Colonic mucosa (tissue), 4 donors: ENCODE data around the gene CAPZB. TPM values are rescaled to one million over a fixed set of nuclear protein-coding genes. Genes with fewer than 3 reads are reported as not detected.
A peak's percentile ranks its signal among the peaks of the same experiment; 100 is the strongest.

Source experiments
- DNase-seq: peaks from one replicate; pipeline ENCODE4 v3.0.0-alpha.2; 2020
- H3K27ac ChIP-seq: fragments of 200-600 bp; one replicate; pipeline ENCODE4 v1.8.0; 2021
- H3K27me3 ChIP-seq: fragments of 200-600 bp; one replicate; pipeline ENCODE4 v1.8.0; 2021
- H3K36me3 ChIP-seq: fragments of 200-600 bp; one replicate; pipeline ENCODE4 v1.8.0; 2021
- H3K4me1 ChIP-seq: fragments of 200-600 bp; one replicate; pipeline ENCODE4 v1.8.0; 2021; ENCODE audit warnings: mild to moderate bottlenecking
- H3K4me3 ChIP-seq: fragments of 200-600 bp; one replicate; pipeline ENCODE4 v1.8.0; 2021
- H3K9ac ChIP-seq, 2 donors: one replicate each; pipeline ENCODE4 v1.7.0; 2013; ENCODE audit warnings: control low read depth in 2 of 2, low read depth in 2 of 2, low read length in 2 of 2
- H3K9me3 ChIP-seq: fragments of 200-600 bp; one replicate; pipeline ENCODE4 v1.8.0; 2021
- intact Hi-C: fragments of 100-400 bp; cut with DNase I; formaldehyde crosslinking; loops from one replicate; pipeline ENCODE4 v1.14.1; 2022
- total RNA-seq, 2 donors: library from RNA; stranded (reverse); fragmentation: NEBNext Ultra II Directional in 1 of 2; extraction: Animal tissue kit (Norgen Biotek cat#: 25700) in 1 of 2; gene quantifications; one replicate each; pipeline ENCODE4 v1.2.1, GENCODE V29; 2021
- TF ChIP-seq, protein P1 (sequence below): fragments of 200-600 bp; IDR thresholded peaks from one replicate; pipeline ENCODE4 v1.8.0; 2022; ENCODE audit warnings: antibody characterized with exemption, mild to moderate bottlenecking
- donor health status: healthy.
- donor health status: DM: no; HTN: no; CAD: no.
- donor health status: DM: no; HTN: no; CAD: no.

CAPZB gene
- total RNA-seq, 2 donors from 2014 or later: 397 to 407 TPM

DNA sequence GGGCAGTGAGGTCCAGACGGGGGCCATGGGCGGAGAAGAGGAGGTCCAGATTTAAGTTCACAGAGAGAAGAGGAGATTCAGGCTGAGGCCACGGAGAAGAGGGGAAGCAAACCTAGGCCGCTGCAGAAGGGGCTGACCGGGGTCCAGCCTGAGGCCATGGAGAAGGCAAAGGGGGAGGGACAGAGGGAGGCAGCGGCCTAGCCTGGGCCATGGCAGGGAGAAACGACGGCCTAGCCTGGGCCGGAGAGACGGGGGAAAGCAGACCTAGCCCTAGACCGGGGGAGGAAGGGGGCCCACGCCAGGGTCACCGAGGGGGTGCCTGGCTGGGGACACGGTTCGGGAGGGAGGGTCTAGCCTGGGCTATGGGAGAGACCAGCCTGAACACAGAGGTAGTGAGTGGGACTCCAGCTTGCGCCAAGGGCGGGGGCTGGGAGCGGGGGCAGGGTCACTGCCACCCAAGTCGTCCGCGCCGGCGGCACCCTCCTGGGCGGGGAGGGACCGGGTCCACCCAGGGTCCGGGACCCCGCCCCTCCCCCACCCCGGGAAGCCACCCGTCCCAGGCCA, 459 bp downstream of the CAPZB start:
- Histone ChIP-seq H3K4me1 (peaks cover 12% of the 10 kb centered on the region), H3K9me3 (no peaks in the 10 kb centered on the region), H3K36me3 (no peaks in the 10 kb centered on the region), H3K4me3 (peak overlapping the region; percentile 93), H3K9ac (peak overlapping the region; percentile 99), H3K27ac (peak overlapping the region; percentile 98), H3K27me3 (no peaks in the 10 kb centered on the region)
- DNase-seq: no peak
- intact Hi-C loops: loop anchor here (5.0 kb wide), 2 partner anchors 93 to 167 kb away; no protein-coding TSS in a partner anchor
- TF ChIP-seq, protein P1, sequence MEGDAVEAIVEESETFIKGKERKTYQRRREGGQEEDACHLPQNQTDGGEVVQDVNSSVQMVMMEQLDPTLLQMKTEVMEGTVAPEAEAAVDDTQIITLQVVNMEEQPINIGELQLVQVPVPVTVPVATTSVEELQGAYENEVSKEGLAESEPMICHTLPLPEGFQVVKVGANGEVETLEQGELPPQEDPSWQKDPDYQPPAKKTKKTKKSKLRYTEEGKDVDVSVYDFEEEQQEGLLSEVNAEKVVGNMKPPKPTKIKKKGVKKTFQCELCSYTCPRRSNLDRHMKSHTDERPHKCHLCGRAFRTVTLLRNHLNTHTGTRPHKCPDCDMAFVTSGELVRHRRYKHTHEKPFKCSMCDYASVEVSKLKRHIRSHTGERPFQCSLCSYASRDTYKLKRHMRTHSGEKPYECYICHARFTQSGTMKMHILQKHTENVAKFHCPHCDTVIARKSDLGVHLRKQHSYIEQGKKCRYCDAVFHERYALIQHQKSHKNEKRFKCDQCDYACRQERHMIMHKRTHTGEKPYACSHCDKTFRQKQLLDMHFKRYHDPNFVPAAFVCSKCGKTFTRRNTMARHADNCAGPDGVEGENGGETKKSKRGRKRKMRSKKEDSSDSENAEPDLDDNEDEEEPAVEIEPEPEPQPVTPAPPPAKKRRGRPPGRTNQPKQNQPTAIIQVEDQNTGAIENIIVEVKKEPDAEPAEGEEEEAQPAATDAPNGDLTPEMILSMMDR: no peak

DNA sequence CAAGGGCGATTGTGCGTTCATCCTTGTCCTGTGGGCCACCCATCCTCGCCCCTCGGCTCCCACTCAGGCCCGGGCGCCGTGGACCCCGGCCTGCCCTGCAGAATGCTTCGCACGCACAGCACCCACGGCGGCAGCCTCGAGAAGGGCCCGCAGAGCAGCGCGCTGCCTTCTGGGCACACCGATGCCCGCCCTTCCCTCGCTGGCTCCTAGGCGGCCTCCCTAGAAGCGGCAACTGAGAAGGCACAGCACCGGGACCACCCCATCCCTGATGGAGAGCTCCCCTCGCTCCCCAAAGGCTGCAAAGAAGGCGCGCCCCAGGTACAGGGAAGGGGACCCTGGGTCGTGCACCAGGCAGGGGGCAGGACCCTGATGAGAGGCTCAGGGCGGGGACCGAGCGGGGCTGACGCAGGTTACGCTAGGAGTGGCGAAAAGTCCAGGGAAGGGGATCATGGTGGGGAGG, 971 bp downstream of the CAPZB start:
- Histone ChIP-seq H3K9me3 (no peaks in the 10 kb centered on the region), H3K9ac (peak overlapping the region; percentile 99), H3K36me3 (no peaks in the 10 kb centered on the region), H3K4me3 (peak overlapping the region; percentile 93), H3K27ac (peak overlapping the region; percentile 98), H3K27me3 (no peaks in the 10 kb centered on the region), H3K4me1 (peaks cover 12% of the 10 kb centered on the region)
- TF ChIP-seq, protein P1: no peak
- intact Hi-C loops: loop anchor here (5.0 kb wide), 2 partner anchors 92 to 168 kb away; no protein-coding TSS in a partner anchor
- DNase-seq: no peak

DNA sequence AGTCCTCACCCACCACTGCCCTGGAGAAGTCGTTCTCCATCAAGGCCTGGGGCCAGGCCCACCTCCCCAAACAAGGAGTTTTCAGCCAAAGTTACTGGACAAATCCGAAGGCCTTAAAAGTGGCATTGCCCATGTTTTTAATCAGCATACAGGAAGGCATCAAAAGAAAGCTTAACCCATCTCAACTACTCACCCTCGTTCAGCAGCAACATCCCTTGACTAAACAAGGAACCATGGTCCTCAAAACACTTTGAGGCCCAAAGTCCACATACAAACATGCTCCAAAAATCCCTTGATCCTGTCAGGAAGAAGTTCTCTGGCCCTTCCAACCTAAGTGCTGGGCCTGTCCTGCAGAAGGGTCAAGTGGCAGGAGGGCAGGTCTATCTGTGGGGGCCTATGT, 1.6 kb downstream of the CAPZB start:
- TF ChIP-seq, protein P1: no peak
- intact Hi-C loops: loop anchor here (5.0 kb wide), 2 partner anchors 91 to 169 kb away; no protein-coding TSS in a partner anchor
- Histone ChIP-seq H3K4me3 (peak overlapping the region; percentile 93), H3K9me3 (no peaks in the 10 kb centered on the region), H3K27ac (peak overlapping the region; percentile 98), H3K9ac (peak overlapping the region; percentile 99), H3K4me1 (peaks cover 12% of the 10 kb centered on the region), H3K27me3 (no peaks in the 10 kb centered on the region), H3K36me3 (no peaks in the 10 kb centered on the region)
- no peak for DNase-seq

DNA sequence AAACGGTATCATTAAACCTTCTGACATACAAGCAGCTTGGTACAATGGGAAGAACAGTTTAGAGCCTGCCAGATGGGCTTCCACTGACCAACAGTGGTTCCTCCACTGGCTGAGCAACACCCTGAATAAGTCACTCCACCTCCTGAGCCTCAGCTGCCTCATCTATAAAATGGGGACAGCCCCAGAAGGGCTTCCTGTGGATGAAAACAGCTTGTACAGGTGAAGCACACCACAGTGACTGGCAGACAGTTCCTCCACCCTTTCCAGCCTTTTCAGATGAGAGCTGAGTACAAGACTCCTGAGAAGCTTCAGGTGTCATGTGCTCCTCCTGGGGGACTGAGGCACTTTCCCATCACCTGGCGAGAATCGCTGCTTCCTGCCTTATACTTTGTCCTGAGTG, 2.1 kb downstream of the CAPZB start:
- Histone ChIP-seq H3K36me3 (no peaks in the 10 kb centered on the region), H3K4me1 (peaks cover 12% of the 10 kb centered on the region), H3K27me3 (no peaks in the 10 kb centered on the region), H3K9me3 (no peaks in the 10 kb centered on the region), H3K4me3 (peak overlapping the region; percentile 93), H3K27ac (peak overlapping the region; percentile 98), H3K9ac (peak overlapping the region; percentile 25 to 99)
- no peak for DNase-seq
- intact Hi-C loops: loop anchor here (5.0 kb wide), 2 partner anchors 91 to 169 kb away; no protein-coding TSS in a partner anchor
- TF ChIP-seq, protein P1: no peak

DNA sequence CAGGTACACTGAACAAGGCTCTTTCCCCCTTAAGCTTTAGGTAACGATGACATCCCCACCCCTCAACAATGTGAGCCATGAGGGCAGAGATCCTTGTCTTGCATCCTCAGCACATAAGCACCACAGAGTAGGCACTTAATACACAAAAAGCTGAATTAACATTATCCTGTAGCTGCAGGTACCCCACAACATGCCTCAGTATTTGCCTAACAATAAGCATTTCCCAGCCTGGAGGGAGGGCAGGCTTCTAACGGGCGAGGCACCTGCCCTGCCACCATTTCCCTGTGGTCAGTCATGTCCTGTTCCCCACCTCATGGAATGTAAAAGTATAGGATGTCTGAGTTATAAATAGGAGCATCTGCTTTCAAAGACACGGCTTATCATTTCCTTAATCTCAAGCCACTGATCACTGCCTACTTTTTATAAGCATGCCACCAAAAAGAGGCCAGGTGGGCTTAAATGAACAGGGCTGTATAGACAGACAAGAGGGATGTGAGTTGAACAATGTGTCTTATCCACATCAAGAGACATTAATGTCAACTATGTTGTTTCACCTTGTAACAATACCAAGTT, 3.4 kb downstream of the CAPZB start:
- Histone ChIP-seq H3K36me3 (no peaks in the 10 kb centered on the region), H3K9ac (peak overlapping the region in 1 of 2 donors; percentile 42), H3K4me1 (peaks cover 12% of the 10 kb centered on the region), H3K4me3 (no peak overlapping the region), H3K27ac (no peak overlapping the region), H3K9me3 (no peaks in the 10 kb centered on the region), H3K27me3 (no peaks in the 10 kb centered on the region)
- intact Hi-C loops: loop anchor here (5.0 kb wide), 2 partner anchors 90 to 170 kb away; no protein-coding TSS in a partner anchor
- no peak for DNase-seq
- TF ChIP-seq, protein P1: no peak
